Thyroid gland (tissue), 4 donors: ENCODE results near the gene ZNF200. TPM values are rescaled to one million over a fixed set of nuclear protein-coding genes. Genes with fewer than 3 reads are reported as not detected.

Experiments used
- DNase-seq, 2 donors: peaks; one replicate each; pipeline ENCODE4 v3.0.0-alpha.2; 2019
- H3K27ac ChIP-seq, 3 donors: fragments of 200-600 bp; sonication (generic); 1 replicate in 2 of 3; 2 replicates in 1 of 3; pipeline ENCODE4 v1.5.1; 2016 to 2019; ENCODE audit warnings: mild to moderate bottlenecking in 1 of 3, moderate library complexity in 1 of 3
- H3K27me3 ChIP-seq: fragments of 200-600 bp; sonication (generic); one replicate; pipeline ENCODE4 v1.5.1; 2019
- H3K36me3 ChIP-seq, 2 donors: fragments of 200-600 bp; sonication (generic); one replicate each; pipeline ENCODE4 v1.5.1; 2016 to 2019
- H3K4me1 ChIP-seq, 2 donors: fragments of 200-600 bp; sonication (generic); one replicate each; pipeline ENCODE4 v1.5.1; 2017 to 2019
- H3K4me3 ChIP-seq, 3 donors: fragments of 200-600 bp; sonication (generic); replicated peaks in 1 of 3; 1 replicate in 2 of 3; 2 replicates in 1 of 3; pipeline ENCODE4 v1.5.1; 2016; ENCODE audit warnings: mild to moderate bottlenecking in 1 of 3
- H3K9me3 ChIP-seq: fragments of 200-600 bp; sonication (generic); one replicate; pipeline ENCODE4 v1.5.1; 2017
- POLR2A ChIP-seq, 2 donors: fragments of 450-650 bp; IDR thresholded peaks; one replicate each; pipeline ENCODE4 v1.6.1; 2017; ENCODE audit warnings: antibody characterized with exemption in 2 of 2, mild to moderate bottlenecking in 2 of 2, moderate library complexity in 1 of 2
- WGBS, 2 donors: methylation state at CpG; one replicate each; pipeline ENCODE4 v1.1.5; 2017; 5-methylcytosine and 5-hydroxymethylcytosine counted together
- intact Hi-C: fragments of 100-400 bp; cut with DNase I; formaldehyde crosslinking; loops from one replicate; pipeline ENCODE4 v1.15.1; 2023
- total RNA-seq, 4 donors: library from RNA; depleted of rRNA; stranded (reverse); fragments of >200 nt; gene quantifications; one replicate each; pipeline ENCODE4 v1.2.3, GENCODE V29; 2016
- TF ChIP-seq, protein P1 (sequence below), 6 experiments: fragments of 200-600 bp in 3 of 6; fragments of 450-650 bp in 3 of 6; sonication (generic) in 3 of 6; IDR thresholded peaks; one replicate each; pipeline ENCODE4 v1.5.1; 2016 to 2019; ENCODE audit warnings: antibody characterized with exemption in 6 of 6, mild to moderate bottlenecking in 2 of 6, inconsistent platforms in 1 of 6, moderate library complexity in 1 of 6

Gene ZNF200
- total RNA-seq, 4 donors from 2014 or later: 6.4 to 10.8 (median 9.4) TPM

DNA sequence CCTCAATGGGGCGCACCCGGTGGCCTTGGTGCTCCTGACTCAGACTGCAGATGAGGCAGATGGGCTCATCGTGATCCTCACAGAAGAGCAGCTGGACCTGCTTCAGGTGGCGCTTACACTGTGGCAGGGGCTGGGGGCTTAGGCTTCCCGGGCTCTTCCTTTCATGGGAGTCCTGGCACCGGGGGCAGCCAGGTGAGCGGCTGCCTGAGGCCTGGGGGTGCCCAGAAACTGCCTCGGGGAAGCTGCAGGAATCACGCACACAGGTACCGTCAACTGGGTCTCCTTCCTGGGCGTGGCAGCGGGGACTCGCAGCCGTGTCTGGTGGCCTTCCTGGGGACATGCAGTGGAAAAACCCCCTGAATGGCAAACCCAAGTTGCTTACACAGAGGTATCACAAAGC lies 14.5 kb upstream of the ZNF200 start:
- no peak for DNase-seq
- H3K27ac ChIP-seq: no peak overlapping the region
- no peaks in the 10 kb centered on the region for H3K36me3 ChIP-seq
- TF ChIP-seq POLR2A (IDR thresholded peaks at IDR 0.05): no peak
- TF ChIP-seq, protein P1, sequence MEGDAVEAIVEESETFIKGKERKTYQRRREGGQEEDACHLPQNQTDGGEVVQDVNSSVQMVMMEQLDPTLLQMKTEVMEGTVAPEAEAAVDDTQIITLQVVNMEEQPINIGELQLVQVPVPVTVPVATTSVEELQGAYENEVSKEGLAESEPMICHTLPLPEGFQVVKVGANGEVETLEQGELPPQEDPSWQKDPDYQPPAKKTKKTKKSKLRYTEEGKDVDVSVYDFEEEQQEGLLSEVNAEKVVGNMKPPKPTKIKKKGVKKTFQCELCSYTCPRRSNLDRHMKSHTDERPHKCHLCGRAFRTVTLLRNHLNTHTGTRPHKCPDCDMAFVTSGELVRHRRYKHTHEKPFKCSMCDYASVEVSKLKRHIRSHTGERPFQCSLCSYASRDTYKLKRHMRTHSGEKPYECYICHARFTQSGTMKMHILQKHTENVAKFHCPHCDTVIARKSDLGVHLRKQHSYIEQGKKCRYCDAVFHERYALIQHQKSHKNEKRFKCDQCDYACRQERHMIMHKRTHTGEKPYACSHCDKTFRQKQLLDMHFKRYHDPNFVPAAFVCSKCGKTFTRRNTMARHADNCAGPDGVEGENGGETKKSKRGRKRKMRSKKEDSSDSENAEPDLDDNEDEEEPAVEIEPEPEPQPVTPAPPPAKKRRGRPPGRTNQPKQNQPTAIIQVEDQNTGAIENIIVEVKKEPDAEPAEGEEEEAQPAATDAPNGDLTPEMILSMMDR (IDR thresholded peaks at IDR 0.05): no peak
- H3K4me3 ChIP-seq: no peak overlapping the region
- no peaks in the 10 kb centered on the region for H3K9me3 ChIP-seq
- intact Hi-C loops: no loop called here
- no peaks in the 10 kb centered on the region for H3K4me1 ChIP-seq
- 89% methylated on average over 7 of the region's 14 CpGs; no CpG with 5 or more reads in 1 of the 2 donors for WGBS, 2 donors
- H3K27me3 ChIP-seq: no peaks in the 10 kb centered on the region

DNA sequence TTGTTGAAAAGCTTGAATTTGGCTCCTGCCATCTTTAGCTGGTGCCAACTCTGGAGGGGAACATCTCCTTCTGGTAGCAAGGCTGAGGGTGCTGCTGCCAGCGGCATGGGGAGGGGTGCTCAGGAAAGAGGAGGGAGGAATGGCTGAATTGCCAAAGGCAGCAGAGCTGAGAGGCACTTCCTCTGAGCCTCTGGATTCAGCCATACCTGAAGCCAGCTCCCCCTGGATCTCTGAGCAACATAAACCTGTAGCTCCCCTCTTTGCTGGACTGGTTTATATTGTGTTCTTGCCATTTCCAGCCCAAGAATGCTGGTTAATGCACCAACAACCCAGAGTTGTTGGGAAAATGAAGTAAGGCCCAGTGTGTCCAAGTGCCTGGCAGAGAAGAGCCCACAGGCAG lies 14.1 kb upstream of the ZNF200 start:
- no peak for DNase-seq
- no peaks in the 10 kb centered on the region for H3K27me3 ChIP-seq
- no peaks in the 10 kb centered on the region for H3K9me3 ChIP-seq
- 53 to 71% methylated on average over 1 of the region's 1 CpG for WGBS, 2 donors
- no peaks in the 10 kb centered on the region for H3K36me3 ChIP-seq
- H3K4me3 ChIP-seq: no peak overlapping the region
- no peaks in the 10 kb centered on the region for H3K4me1 ChIP-seq
- intact Hi-C loops: no loop called here
- TF ChIP-seq, protein P1 (IDR thresholded peaks at IDR 0.05): no peak
- no peak for TF ChIP-seq POLR2A (IDR thresholded peaks at IDR 0.05)
- H3K27ac ChIP-seq: no peak overlapping the region

DNA sequence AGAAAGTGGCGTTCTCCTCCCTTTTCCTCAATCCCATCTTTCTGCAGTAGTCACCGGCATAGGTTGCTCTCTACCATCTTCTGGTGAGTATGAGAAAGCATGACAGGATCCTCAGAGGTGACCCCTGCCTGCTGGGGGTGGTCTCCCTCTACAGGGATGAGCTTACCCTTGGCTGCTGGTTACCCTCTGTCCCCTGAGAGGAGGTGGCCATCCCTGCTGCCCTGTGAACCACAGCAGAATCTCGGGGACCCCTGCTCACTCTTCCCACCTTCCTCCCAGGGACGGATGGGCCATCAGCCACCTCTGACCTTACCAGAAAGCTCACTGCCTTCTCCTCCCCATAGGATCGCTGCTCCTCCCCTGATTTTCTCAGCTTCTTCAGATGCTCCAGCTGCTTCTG lies 13.6 kb upstream of the ZNF200 start:
- TF ChIP-seq, protein P1 (IDR thresholded peaks at IDR 0.05): no peak
- no peak for TF ChIP-seq POLR2A (IDR thresholded peaks at IDR 0.05)
- WGBS, 2 donors: 80 to 84% methylated on average over 5 of the region's 5 CpGs
- no peaks in the 10 kb centered on the region for H3K36me3 ChIP-seq
- no peaks in the 10 kb centered on the region for H3K27me3 ChIP-seq
- intact Hi-C loops: no loop called here
- H3K27ac ChIP-seq: no peak overlapping the region
- no peaks in the 10 kb centered on the region for H3K4me1 ChIP-seq
- no peak overlapping the region for H3K4me3 ChIP-seq
- no peaks in the 10 kb centered on the region for H3K9me3 ChIP-seq
- DNase-seq: no peak

DNA sequence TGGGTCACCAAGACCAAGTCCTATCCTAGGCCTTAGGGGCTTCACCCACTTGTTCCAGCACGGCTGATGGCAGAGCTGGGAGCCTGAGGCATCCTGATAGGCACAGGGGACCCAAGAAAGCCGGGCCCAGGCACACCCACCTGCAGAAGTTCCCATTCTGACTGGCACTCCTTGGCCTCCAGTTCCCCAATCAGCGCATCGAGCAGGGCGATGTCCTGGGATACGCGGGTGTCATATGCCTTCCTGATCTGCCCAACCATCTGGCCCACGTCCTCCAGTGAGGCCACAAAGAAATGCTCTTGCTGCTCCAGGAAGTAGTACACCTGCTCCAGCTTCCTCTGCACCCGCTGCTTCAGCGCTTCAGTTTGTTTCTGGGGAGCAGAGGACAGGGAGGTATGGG lies 11.9 kb upstream of the ZNF200 start:
- Histone ChIP-seq H3K36me3 (no peaks in the 10 kb centered on the region), H3K27me3 (no peaks in the 10 kb centered on the region), H3K9me3 (no peaks in the 10 kb centered on the region), H3K27ac (no peak overlapping the region), H3K4me3 (no peak overlapping the region), H3K4me1 (no peaks in the 10 kb centered on the region)
- no peak for TF ChIP-seq POLR2A (IDR thresholded peaks at IDR 0.05)
- TF ChIP-seq, protein P1 (IDR thresholded peaks at IDR 0.05): no peak
- 68 to 84% methylated on average over 8 to 10 of the region's 10 CpGs for WGBS, 2 donors
- no peak for DNase-seq
- intact Hi-C loops: no loop called here

DNA sequence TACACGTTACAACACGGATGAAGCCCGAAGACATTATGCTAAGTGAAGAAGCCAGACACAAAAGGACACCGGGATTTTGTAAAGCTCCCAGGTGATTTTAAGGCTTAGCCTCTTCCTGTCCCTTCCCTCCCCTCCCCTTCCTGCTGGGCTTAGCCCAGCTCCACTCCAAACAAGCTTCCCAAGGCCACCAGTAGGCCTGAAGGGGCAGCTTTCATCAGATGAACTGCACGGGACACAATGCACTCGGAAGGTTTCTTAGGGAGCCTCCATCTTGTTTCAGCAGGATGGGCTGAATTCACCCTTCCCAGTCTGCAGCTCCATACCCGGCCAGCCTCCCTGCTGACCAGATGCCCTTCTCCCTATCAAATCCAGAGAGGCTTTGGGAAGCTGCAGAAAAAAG lies 11.0 kb upstream of the ZNF200 start:
- no peak for TF ChIP-seq POLR2A (IDR thresholded peaks at IDR 0.05)
- TF ChIP-seq, protein P1 (IDR thresholded peaks at IDR 0.05): no peak
- no peak overlapping the region for H3K4me3 ChIP-seq
- no peak overlapping the region for H3K27ac ChIP-seq
- H3K4me1 ChIP-seq: no peaks in the 10 kb centered on the region
- H3K9me3 ChIP-seq: no peaks in the 10 kb centered on the region
- intact Hi-C loops: no loop called here
- no peak for DNase-seq
- WGBS, 2 donors: 67 to 71% methylated on average over 7 of the region's 7 CpGs
- no peaks in the 10 kb centered on the region for H3K36me3 ChIP-seq
- H3K27me3 ChIP-seq: no peaks in the 10 kb centered on the region
